HCT116 (cell line): Measurements from ENCODE around the gene ZNF579. TPM values are rescaled to one million over a fixed set of nuclear protein-coding genes. Genes with fewer than 3 reads are reported as not detected.
"Not testable (repeated sequence)": the region's sequence is repeated elsewhere in the genome, so short reads cannot be mapped to it uniquely, and the experiment has no call there.

Source experiments
- ATAC-seq: fragments of 200-7000 bp; cut with Tn5 transposase; 2 replicates; pipeline ENCODE4 v1.9.1; 2020; ENCODE audit warnings: mild to moderate bottlenecking, moderate library complexity
- BruUV-seq: library from RNA; stranded (reverse); fragments of 400-500 nt; replicated peaks from 2 replicates; lab custom pipeline; 2021; lab: Mats Ljungman, UMichigan
- CTCF ChIA-PET: fragments of 300-600 bp; sonication (Branson Sonifier 250); formaldehyde crosslinking; loops from one replicate; lab custom pipeline; 2021; ENCODE audit warnings: antibody characterized with exemption; lab: Charles Lee
- POLR2A ChIA-PET: fragments of 300-600, 350-600 bp; sonication (Branson Sonifier 250); formaldehyde crosslinking; loops from one replicate; lab custom pipeline; 2021; ENCODE audit warnings: antibody characterized with exemption; lab: Charles Lee
- RAD21 ChIA-PET, 2 experiments: fragments of 300-600 bp; sonication (Branson Sonifier 250); formaldehyde crosslinking; loops; one replicate each; lab custom pipeline; 2023; ENCODE audit warnings: low total read pairs in 2 of 2; ENCODE audit not compliant: uncharacterized antibody in 2 of 2, unreplicated experiment in 2 of 2, low non-redundant PET in 1 of 2; lab: Charles Lee
- DNase-seq: peaks from one replicate; pipeline ENCODE4 v3.0.0-alpha.2; 2010; ENCODE audit warnings: low read depth, low spot score
- H2AFZ ChIP-seq: fragments of 200-600 bp; shearing (Covaris generic), sonication (generic); 2 replicates; pipeline ENCODE4 v1.6.1; 2017; ENCODE audit warnings: low read depth, mixed run types, mixed read lengths, antibody characterized with exemption, low read length; ENCODE audit not compliant: poor library complexity, severe bottlenecking
- H3K27ac ChIP-seq: 2 replicates; pipeline ENCODE4 v1.5.1; 2012; ENCODE audit warnings: low read depth, low read length
- H3K27me3 ChIP-seq: fragments of 200-600 bp; sonication (generic); 2 replicates; pipeline ENCODE4 v1.6.1; 2016; ENCODE audit warnings: mixed run types, low read length, mixed read lengths; ENCODE audit not compliant: insufficient read depth
- H3K36me3 ChIP-seq, 2 experiments: fragments of 200-500 bp in 1 of 2; fragments of 200-600 bp in 1 of 2; sonication (Bioruptor generic) in 1 of 2; sonication (generic) in 1 of 2; 2 replicates each; pipeline versions ENCODE4 v1.5.1 to v1.6.1; 2014 to 2016; ENCODE audit warnings: low read length in 2 of 2, inconsistent platforms in 1 of 2, mixed read lengths in 1 of 2, mixed run types in 1 of 2; ENCODE audit not compliant: insufficient read depth in 2 of 2, control insufficient read depth in 1 of 2
- H3K4me1 ChIP-seq, 2 experiments: fragments of 200-600 bp in 1 of 2; sonication (generic) in 1 of 2; 2 replicates each; pipeline versions ENCODE4 v1.5.1 to v1.6.1; 2012 to 2017; ENCODE audit warnings: low read length in 2 of 2, inconsistent platforms in 1 of 2, mild to moderate bottlenecking in 1 of 2, mixed read lengths in 1 of 2, mixed run types in 1 of 2, moderate library complexity in 1 of 2; ENCODE audit not compliant: insufficient read depth in 2 of 2, control insufficient read depth in 1 of 2
- H3K4me2 ChIP-seq: fragments of 200-600 bp; sonication (generic); 2 replicates; pipeline ENCODE4 v1.6.1; 2017; ENCODE audit warnings: mixed run types, low read length, mixed read lengths
- H3K4me3 ChIP-seq, 2 experiments: fragments of 200-600 bp in 1 of 2; sonication (generic) in 1 of 2; replicated peaks in 1 of 2; 2 replicates each; pipeline ENCODE4 v1.5.1; 2011 to 2016; ENCODE audit warnings: low read length in 2 of 2, control low read depth in 1 of 2, low read depth in 1 of 2, mild to moderate bottlenecking in 1 of 2, mixed read lengths in 1 of 2, mixed run types in 1 of 2
- H3K79me2 ChIP-seq: fragments of 200-600 bp; sonication (generic); 2 replicates; pipeline ENCODE4 v1.6.1; 2017; ENCODE audit warnings: mild to moderate bottlenecking, mixed run types, low read length, moderate library complexity, mixed read lengths; ENCODE audit not compliant: insufficient read depth
- H3K9ac ChIP-seq: fragments of 200-600 bp; sonication (generic); 2 replicates; pipeline ENCODE4 v1.6.1; 2016; ENCODE audit warnings: low read length, mixed read lengths
- H3K9me2 ChIP-seq: fragments of 200-600 bp; sonication (generic), shearing (Covaris generic); 2 replicates; pipeline ENCODE4 v1.6.1; 2017; ENCODE audit warnings: mixed run types, mild to moderate bottlenecking, moderate library complexity; ENCODE audit not compliant: insufficient read depth
- H3K9me3 ChIP-seq, 2 experiments: fragments of 200-500 bp in 1 of 2; fragments of 200-600 bp in 1 of 2; sonication (Bioruptor generic) in 1 of 2; sonication (generic) in 1 of 2; 2 replicates each; pipeline ENCODE4 v1.6.1; 2014 to 2017; ENCODE audit warnings: low read length in 2 of 2, mixed read lengths in 2 of 2, inconsistent platforms in 1 of 2, low read depth in 1 of 2, mild to moderate bottlenecking in 1 of 2, mixed run types in 1 of 2, moderate library complexity in 1 of 2; ENCODE audit not compliant: control insufficient read depth in 1 of 2, insufficient read depth in 1 of 2
- H4K20me1 ChIP-seq: fragments of 200-600 bp; sonication (generic), shearing (Covaris generic); 2 replicates; pipeline ENCODE4 v1.6.1; 2017; ENCODE audit warnings: mixed run types, mild to moderate bottlenecking, moderate library complexity; ENCODE audit not compliant: insufficient read depth
- EGR1 ChIP-seq: IDR thresholded peaks from 2 replicates; pipeline ENCODE4 v1.6.1; 2012; ENCODE audit warnings: low read depth
- JUND ChIP-seq: IDR thresholded peaks from 2 replicates; pipeline ENCODE4 v1.6.1; 2012
- MAX ChIP-seq: IDR thresholded peaks from 2 replicates; pipeline ENCODE4 v1.6.1; 2012
- SIN3A ChIP-seq: IDR thresholded peaks from 2 replicates; pipeline ENCODE4 v1.6.1; 2012; ENCODE audit warnings: low read depth
- SP1 ChIP-seq: IDR thresholded peaks from 2 replicates; pipeline ENCODE4 v1.6.1; 2012; ENCODE audit warnings: low read depth
- SRF ChIP-seq: IDR thresholded peaks from 2 replicates; pipeline ENCODE4 v1.6.1; 2012; ENCODE audit warnings: low read depth
- ZBTB33 ChIP-seq: IDR thresholded peaks from 2 replicates; pipeline ENCODE4 v1.6.1; 2011; ENCODE audit warnings: mild to moderate bottlenecking, low read length, moderate library complexity; ENCODE audit not compliant: insufficient replicate concordance; ENCODE audit errors: extremely low read depth
- intact Hi-C: fragments of 100-400 bp; cut with micrococcal nuclease; formaldehyde crosslinking; loops from 2 replicates; pipeline ENCODE4 v1.10.0; 2022
- total RNA-seq: library from RNA; stranded (reverse); gene quantifications from one replicate; pipeline ENCODE4 v1.2.1, GENCODE V29; 2021; ENCODE audit not compliant: unreplicated experiment

Gene ZNF579
- total RNA-seq, 1 experiment from 2014 or later = 24.1 TPM

- H2AFZ ChIP-seq, H3K79me2 ChIP-seq, H3K9ac ChIP-seq, H3K9me3 ChIP-seq, H3K27ac ChIP-seq, BruUV-seq, H3K27me3 ChIP-seq, intact Hi-C loops, H3K4me1 ChIP-seq, ATAC-seq, CTCF ChIA-PET, H3K9me2 ChIP-seq, POLR2A ChIA-PET, H3K36me3 ChIP-seq, H3K4me3 ChIP-seq, RAD21 ChIA-PET, H4K20me1 ChIP-seq, H3K4me2 ChIP-seq, DNase-seq: not testable (repeated sequence)
Observed at GRCh38 chr19:55534280-55534679, 46.4 kb downstream of the ZNF579 start.

GRCh38 chr19:55530996-55531395 lies 49.7 kb downstream of the ZNF579 start:
- peaks cover 0 to 4% of the 10 kb centered on the region in 2 experiments; a peak in 1 of 4 replicates for H3K4me1 ChIP-seq
- no peaks in the 10 kb centered on the region for H3K9me2 ChIP-seq
- no peaks in the 10 kb centered on the region for H3K79me2 ChIP-seq
- no peak overlapping the region for H3K4me3 ChIP-seq
- no peaks in the 10 kb centered on the region for H4K20me1 ChIP-seq
- H3K4me2 ChIP-seq = no peak overlapping the region
- TF ChIP-seq JUND (no peak), ZBTB33 (no peak), SIN3A (no peak), SP1 (no peak), MAX (no peak), SRF (no peak), EGR1 (no peak)
- POLR2A ChIA-PET = no interaction called here
- CTCF ChIA-PET = no interaction called here
- H2AFZ ChIP-seq = no peak overlapping the region
- intact Hi-C loops = no loop called here
- no peaks in the 10 kb centered on the region for H3K36me3 ChIP-seq
- BruUV-seq = no TSS peak
- no peak overlapping the region for H3K27ac ChIP-seq
- no peak for ATAC-seq
- H3K9ac ChIP-seq = no peak overlapping the region
- no peaks in the 10 kb centered on the region for H3K27me3 ChIP-seq
- RAD21 ChIA-PET = no interaction called here
- DNase-seq = no peak
- peaks cover 0 to 4% of the 10 kb centered on the region in 2 experiments; a peak in 1 of 4 replicates for H3K9me3 ChIP-seq
